SIG-M5 (cell line): Measurements from ENCODE around the gene CEACAM18.
"Not testable (repeated sequence)": the region's sequence is repeated elsewhere in the genome, so short reads cannot be mapped to it uniquely, and the experiment has no call there.

Experiments
- DNase-seq: peaks from one replicate; lab custom pipeline; 2025; lab: John Stamatoyannopoulos, UW

The CEACAM18 gene

GRCh38 chr19:51461723-51462161 is 16.6 kb upstream of the CEACAM18 start:
- no peak for DNase-seq

GRCh38 chr19:51462276-51462675 is 16.1 kb upstream of the CEACAM18 start:
- DNase-seq: no peak

GRCh38 chr19:51462681-51463080 is 15.7 kb upstream of the CEACAM18 start:
- no peak for DNase-seq

- not testable (repeated sequence) for DNase-seq
Observed at GRCh38 chr19:51463976-51464581, 14.3 kb upstream of the CEACAM18 start.

GRCh38 chr19:51466723-51467122 is 11.6 kb upstream of the CEACAM18 start:
- no peak for DNase-seq

GRCh38 chr19:51467864-51468544 is 10.3 kb upstream of the CEACAM18 start:
- no peak for DNase-seq

- DNase-seq: no peak
Observed at GRCh38 chr19:51468545-51468920, 9.8 kb upstream of the CEACAM18 start.

GRCh38 chr19:51469162-51469561 is 9.2 kb upstream of the CEACAM18 start:
- DNase-seq: no peak

- DNase-seq: no peak
Observed at GRCh38 chr19:51469629-51470028, 8.7 kb upstream of the CEACAM18 start.

- no peak for DNase-seq
Observed at GRCh38 chr19:51470966-51471365, 7.4 kb upstream of the CEACAM18 start.

GRCh38 chr19:51471527-51471926 is 6.8 kb upstream of the CEACAM18 start:
- no peak for DNase-seq

GRCh38 chr19:51472607-51473006 is 5.7 kb upstream of the CEACAM18 start:
- DNase-seq: no peak

GRCh38 chr19:51473009-51473707 is 5.2 kb upstream of the CEACAM18 start:
- DNase-seq: no peak

- no peak for DNase-seq
Observed at GRCh38 chr19:51476164-51476563, 2.2 kb upstream of the CEACAM18 start.

- DNase-seq: no peak
Observed at GRCh38 chr19:51477344-51477743, 995 bp upstream of the CEACAM18 start.

GRCh38 chr19:51479531-51480331 is 1.4 kb downstream of the CEACAM18 start:
- no peak for DNase-seq

- DNase-seq: no peak
Observed at GRCh38 chr19:51480590-51480989, 2.3 kb downstream of the CEACAM18 start.

- no peak for DNase-seq
Observed at GRCh38 chr19:51485960-51486660, 7.8 kb downstream of the CEACAM18 start.

- DNase-seq: no peak
Observed at GRCh38 chr19:51488491-51488890, 10.2 kb downstream of the CEACAM18 start.

- no peak for DNase-seq
Observed at GRCh38 chr19:51489113-51489512, 10.8 kb downstream of the CEACAM18 start.

GRCh38 chr19:51490676-51491075 is 12.3 kb downstream of the CEACAM18 start:
- DNase-seq: no peak

- DNase-seq: no peak
Observed at GRCh38 chr19:51491586-51491985, 13.2 kb downstream of the CEACAM18 start.
